ENCODE results near the gene BABAM2.

The BABAM2 gene

GRCh38 chr2:28292491-28292890 is 402.0 kb downstream of the BABAM2 start:
- DNase-seq = no peak

- no peak for DNase-seq
Measured at GRCh38 chr2:28293416-28293815, 402.9 kb downstream of the BABAM2 start.

- DNase-seq = no peak
Measured at GRCh38 chr2:28294451-28294850, 403.9 kb downstream of the BABAM2 start.

- DNase-seq = no peak
Measured at GRCh38 chr2:28296243-28296642, 405.7 kb downstream of the BABAM2 start.

GRCh38 chr2:28296904-28297303 is 406.4 kb downstream of the BABAM2 start:
- DNase-seq = no peak

- DNase-seq = no peak
Measured at GRCh38 chr2:28297531-28297930, 407.0 kb downstream of the BABAM2 start.

GRCh38 chr2:28298406-28298805 is 407.9 kb downstream of the BABAM2 start:
- no peak for DNase-seq

- no peak for DNase-seq
Measured at GRCh38 chr2:28300485-28301341, 410.2 kb downstream of the BABAM2 start.

- DNase-seq = no peak
Measured at GRCh38 chr2:28305202-28305601, 414.7 kb downstream of the BABAM2 start.

GRCh38 chr2:28310107-28310506 is 419.6 kb downstream of the BABAM2 start:
- DNase-seq = no peak

- no peak for DNase-seq
Measured at GRCh38 chr2:28311660-28312249, 421.2 kb downstream of the BABAM2 start.

- no peak for DNase-seq
Measured at GRCh38 chr2:28312307-28313219, 422.0 kb downstream of the BABAM2 start.

GRCh38 chr2:28313220-28313784 is 422.8 kb downstream of the BABAM2 start:
- no peak for DNase-seq

GRCh38 chr2:28314968-28315367 is 424.4 kb downstream of the BABAM2 start:
- no peak for DNase-seq

- DNase-seq = no peak
Measured at GRCh38 chr2:28316546-28317335, 426.2 kb downstream of the BABAM2 start.

- no peak for DNase-seq
Measured at GRCh38 chr2:28317390-28317789, 426.9 kb downstream of the BABAM2 start.

- DNase-seq = no peak
Measured at GRCh38 chr2:28318023-28318422, 427.5 kb downstream of the BABAM2 start.

GRCh38 chr2:28318462-28319117 is 428.1 kb downstream of the BABAM2 start:
- DNase-seq = no peak

GRCh38 chr2:28319118-28320008 is 428.8 kb downstream of the BABAM2 start:
- no peak for DNase-seq

GRCh38 chr2:28320009-28320365 is 429.5 kb downstream of the BABAM2 start:
- DNase-seq = no peak

- DNase-seq = no peak
Measured at GRCh38 chr2:28320371-28320770, 429.8 kb downstream of the BABAM2 start.
